Neutrophil (primary cell): Measurements from ENCODE around the gene YWHAB.

Experiments used
- H3K27ac ChIP-seq: fragments of 200-600 bp; sonication (generic); 2 replicates; pipeline ENCODE4 v1.5.1; 2016; ENCODE audit warnings: mild to moderate bottlenecking, moderate library complexity
- H3K27me3 ChIP-seq: fragments of 200-600 bp; sonication (generic); 2 replicates; pipeline ENCODE4 v1.6.0; 2016; ENCODE audit warnings: mild to moderate bottlenecking
- H3K36me3 ChIP-seq: fragments of 200-600 bp; sonication (generic); 2 replicates; pipeline ENCODE4 v1.5.1; 2017
- H3K4me1 ChIP-seq, 2 experiments: fragments of 200-600 bp in 1 of 2; sonication (generic) in 1 of 2; 1 replicate in 1 of 2; 2 replicates in 1 of 2; pipeline versions ENCODE4 v1.5.1 to v1.6.1; 2013 to 2016; ENCODE audit warnings: low read depth in 1 of 2, low read length in 1 of 2, mild to moderate bottlenecking in 1 of 2, moderate library complexity in 1 of 2; ENCODE audit not compliant: control insufficient read depth in 1 of 2, insufficient read depth in 1 of 2
- H3K4me3 ChIP-seq, 2 experiments: fragments of 200-600 bp in 1 of 2; sonication (generic) in 1 of 2; 1 replicate in 1 of 2; 2 replicates in 1 of 2; pipeline ENCODE4 v1.5.1; 2013 to 2016; ENCODE audit warnings: low read depth in 1 of 2, low read length in 1 of 2, mild to moderate bottlenecking in 1 of 2, moderate library complexity in 1 of 2
- H3K9me3 ChIP-seq: fragments of 200-600 bp; sonication (generic); 2 replicates; pipeline ENCODE4 v1.5.1; 2016
- CTCF ChIP-seq: fragments of 200-600 bp; sonication (generic); IDR thresholded peaks from 2 replicates; pipeline ENCODE4 v1.5.1; 2016; ENCODE audit warnings: antibody characterized with exemption

The YWHAB gene

GRCh38 chr20:44840826-44841225 is 44.7 kb upstream of the YWHAB start:
- Histone ChIP-seq H3K27ac (no peak overlapping the region), H3K36me3 (no peaks in the 10 kb centered on the region)
- TF ChIP-seq CTCF, result no peak

GRCh38 chr20:44841955-44842354 is 43.5 kb upstream of the YWHAB start:
- H3K36me3 ChIP-seq, result no peaks in the 10 kb centered on the region
- no peak overlapping the region for H3K4me3 ChIP-seq
- H3K27ac ChIP-seq, result no peak overlapping the region
- H3K4me1 ChIP-seq, result no peaks in the 10 kb centered on the region
- no peaks in the 10 kb centered on the region for H3K9me3 ChIP-seq
- peaks cover 85% of the 10 kb centered on the region for H3K27me3 ChIP-seq
- no peak for TF ChIP-seq CTCF

More at GRCh38 chr20:44840826-44841225, 44.7 kb upstream of the YWHAB start:
- H3K9me3 ChIP-seq, result no peaks in the 10 kb centered on the region
- peaks cover under 1 to 1% of the 10 kb centered on the region in 2 experiments for H3K4me1 ChIP-seq
- peaks cover 89% of the 10 kb centered on the region for H3K27me3 ChIP-seq
- no peak overlapping the region for H3K4me3 ChIP-seq

GRCh38 chr20:44843876-44844275 is 41.6 kb upstream of the YWHAB start:
- Histone ChIP-seq H3K9me3 (no peaks in the 10 kb centered on the region), H3K27me3 (peaks cover 85% of the 10 kb centered on the region), H3K27ac (no peak overlapping the region), H3K4me1 (no peaks in the 10 kb centered on the region), H3K36me3 (no peaks in the 10 kb centered on the region), H3K4me3 (no peak overlapping the region)
- TF ChIP-seq CTCF, result no peak

GRCh38 chr20:44848254-44849015 is 37.1 kb upstream of the YWHAB start:
- no peaks in the 10 kb centered on the region for H3K9me3 ChIP-seq

GRCh38 chr20:44849703-44850102 is 35.8 kb upstream of the YWHAB start:
- H3K36me3 ChIP-seq, result no peaks in the 10 kb centered on the region

More at GRCh38 chr20:44848254-44849015, 37.1 kb upstream of the YWHAB start:
- H3K36me3 ChIP-seq, result no peaks in the 10 kb centered on the region
- no peaks in the 10 kb centered on the region for H3K4me1 ChIP-seq
- H3K27me3 ChIP-seq, result peaks cover 69% of the 10 kb centered on the region
- no peak for TF ChIP-seq CTCF
- no peak overlapping the region for H3K27ac ChIP-seq
- H3K4me3 ChIP-seq, result no peak overlapping the region

More at GRCh38 chr20:44849703-44850102, 35.8 kb upstream of the YWHAB start:
- TF ChIP-seq CTCF, result no peak
- peaks cover 71% of the 10 kb centered on the region for H3K27me3 ChIP-seq
- no peaks in the 10 kb centered on the region for H3K4me1 ChIP-seq
- H3K27ac ChIP-seq, result no peak overlapping the region
- no peak overlapping the region for H3K4me3 ChIP-seq
- no peaks in the 10 kb centered on the region for H3K9me3 ChIP-seq
